ENCODE measurements around the gene ZBTB7C. TPM values are rescaled to one million over a fixed set of nuclear protein-coding genes. Genes with fewer than 3 reads are reported as not detected.

ZBTB7C gene
- total and polyA plus RNA-seq, 2 of the 4 experiments (the other 2 are of a cell fraction) = not detected

DNA sequence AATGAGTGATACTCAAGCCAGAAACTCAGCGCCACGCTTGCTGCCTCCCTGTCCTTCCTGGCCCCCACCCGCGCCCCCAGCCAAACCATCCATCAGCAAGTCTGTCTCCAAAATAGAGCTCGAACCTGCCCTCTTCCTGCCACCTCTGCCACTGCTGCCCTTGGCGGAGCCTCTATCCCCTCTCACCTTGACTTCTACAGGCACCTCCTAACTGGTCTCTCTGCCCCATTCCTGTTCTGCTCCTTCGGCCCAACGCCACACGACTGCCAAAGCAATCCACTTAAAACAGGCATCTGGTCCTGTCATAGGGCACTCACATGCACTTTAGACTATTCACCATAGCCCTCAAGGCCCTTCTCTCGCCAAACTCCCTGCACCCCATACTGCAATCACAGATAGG is 268.5 kb downstream of the ZBTB7C start:
- Histone ChIP-seq H3K27me3 (ENCODE audit: control insufficient read depth, insufficient read depth, low read length) (peaks cover 33% of the 10 kb centered on the region), H4K5ac (ENCODE audit: low read depth, low read length) (no peak overlapping the region), H3K79me1 (ENCODE audit: low read depth in 1 of 2, low read length in 2 of 2) (no peaks in the 10 kb centered on the region), H3K4me1 (ENCODE audit: control insufficient read depth, insufficient read depth, low read length) (no peaks in the 10 kb centered on the region), H2AFZ (replicated peaks; ENCODE audit: low read length, poor library complexity) (no peak overlapping the region), H3K4ac (ENCODE audit: low read depth, low read length) (no peak overlapping the region), H2BK20ac (ENCODE audit: low read depth, low read length) (no peak overlapping the region), H3K27ac (ENCODE audit: insufficient read depth, low read length) (no peak overlapping the region), H2BK120ac (ENCODE audit: low read depth, low read length) (no peak overlapping the region), H3K9me1 (ENCODE audit: insufficient read depth, low read length) (no peaks in the 10 kb centered on the region), H2BK15ac (ENCODE audit: low read depth, low read length) (no peak overlapping the region), H3K14ac (replicated peaks; ENCODE audit: low read depth, low read length) (no peak overlapping the region), H4K91ac (ENCODE audit: insufficient read depth, low read depth, low read length) (no peak overlapping the region), H3K9ac (ENCODE audit: low read depth, low read length) (no peak overlapping the region), H3K23ac (ENCODE audit: low read depth, low read length) (no peak overlapping the region), H3K4me3 (ENCODE audit: insufficient read depth, low read depth, low read length) (no peak overlapping the region), H2AK5ac (ENCODE audit: low read depth, low read length) (no peak overlapping the region), H3K56ac (ENCODE audit: extremely low read depth, insufficient read depth, low read length) (no peak overlapping the region), H2AK9ac (replicated peaks; ENCODE audit: low read depth, low read length, poor library complexity) (no peak overlapping the region), H3K4me2 (ENCODE audit: low read depth, low read length) (no peak overlapping the region), H2BK5ac (ENCODE audit: low read depth, low read length, poor library complexity, severe bottlenecking) (no peak overlapping the region), H4K8ac (ENCODE audit: low read depth in 2 of 2, low read length in 2 of 2) (no peak overlapping the region), H4K20me1 (ENCODE audit: insufficient read depth, low read length) (no peaks in the 10 kb centered on the region; the same call in 1 of the 2 replicates), H3K9me3 (ENCODE audit: control insufficient read depth, insufficient read depth, low read length) (no peaks in the 10 kb centered on the region), H3K18ac (ENCODE audit: low read depth, low read length) (no peak overlapping the region), H3K36me3 (ENCODE audit: control insufficient read depth, insufficient read depth, low read length) (no peaks in the 10 kb centered on the region)
- DNase-seq = no peak
- 78% methylated on average over 8 of the region's 10 CpGs; no CpG with 5 or more reads in 1 of the 2 experiments for WGBS, 2 experiments (ENCODE audit: extremely low coverage in 2 of 2, insufficient read length in 1 of 2)
- in situ Hi-C loops (cut with MboI; ENCODE audit: low sequenced_read_pairs) = no loop called here
- TF ChIP-seq MXI1 (IDR thresholded peaks at IDR 0.05; ENCODE audit: borderline replicate concordance, low read depth, low read length) = no peak
- no peak for TF ChIP-seq NFE2L2 (IDR thresholded peaks at IDR 0.05; ENCODE audit: low read depth, low read length)
- no peak for TF ChIP-seq MAFK (IDR thresholded peaks at IDR 0.05; ENCODE audit: low read depth, low read length)
- TF ChIP-seq RCOR1 (IDR thresholded peaks at IDR 0.05; ENCODE audit: insufficient replicate concordance, low read length) = no peak
- TF ChIP-seq, protein P1, sequence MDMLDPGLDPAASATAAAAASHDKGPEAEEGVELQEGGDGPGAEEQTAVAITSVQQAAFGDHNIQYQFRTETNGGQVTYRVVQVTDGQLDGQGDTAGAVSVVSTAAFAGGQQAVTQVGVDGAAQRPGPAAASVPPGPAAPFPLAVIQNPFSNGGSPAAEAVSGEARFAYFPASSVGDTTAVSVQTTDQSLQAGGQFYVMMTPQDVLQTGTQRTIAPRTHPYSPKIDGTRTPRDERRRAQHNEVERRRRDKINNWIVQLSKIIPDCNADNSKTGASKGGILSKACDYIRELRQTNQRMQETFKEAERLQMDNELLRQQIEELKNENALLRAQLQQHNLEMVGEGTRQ (IDR thresholded peaks at IDR 0.05; ENCODE audit: low read depth, low read length) = no peak
- no peak for TF ChIP-seq FOS (IDR thresholded peaks at IDR 0.05; ENCODE audit: low read depth, low read length)
- TF ChIP-seq CEBPB (IDR thresholded peaks at IDR 0.05; ENCODE audit: low read depth, low read length) = no peak
- TF ChIP-seq, protein P2, sequence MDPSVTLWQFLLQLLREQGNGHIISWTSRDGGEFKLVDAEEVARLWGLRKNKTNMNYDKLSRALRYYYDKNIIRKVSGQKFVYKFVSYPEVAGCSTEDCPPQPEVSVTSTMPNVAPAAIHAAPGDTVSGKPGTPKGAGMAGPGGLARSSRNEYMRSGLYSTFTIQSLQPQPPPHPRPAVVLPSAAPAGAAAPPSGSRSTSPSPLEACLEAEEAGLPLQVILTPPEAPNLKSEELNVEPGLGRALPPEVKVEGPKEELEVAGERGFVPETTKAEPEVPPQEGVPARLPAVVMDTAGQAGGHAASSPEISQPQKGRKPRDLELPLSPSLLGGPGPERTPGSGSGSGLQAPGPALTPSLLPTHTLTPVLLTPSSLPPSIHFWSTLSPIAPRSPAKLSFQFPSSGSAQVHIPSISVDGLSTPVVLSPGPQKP (IDR thresholded peaks at IDR 0.05; ENCODE audit: borderline replicate concordance, low read depth, low read length) = no peak
- no peak for TF ChIP-seq RAD21 (IDR thresholded peaks at IDR 0.05; ENCODE audit: low read length)
- TF ChIP-seq, protein P3, sequence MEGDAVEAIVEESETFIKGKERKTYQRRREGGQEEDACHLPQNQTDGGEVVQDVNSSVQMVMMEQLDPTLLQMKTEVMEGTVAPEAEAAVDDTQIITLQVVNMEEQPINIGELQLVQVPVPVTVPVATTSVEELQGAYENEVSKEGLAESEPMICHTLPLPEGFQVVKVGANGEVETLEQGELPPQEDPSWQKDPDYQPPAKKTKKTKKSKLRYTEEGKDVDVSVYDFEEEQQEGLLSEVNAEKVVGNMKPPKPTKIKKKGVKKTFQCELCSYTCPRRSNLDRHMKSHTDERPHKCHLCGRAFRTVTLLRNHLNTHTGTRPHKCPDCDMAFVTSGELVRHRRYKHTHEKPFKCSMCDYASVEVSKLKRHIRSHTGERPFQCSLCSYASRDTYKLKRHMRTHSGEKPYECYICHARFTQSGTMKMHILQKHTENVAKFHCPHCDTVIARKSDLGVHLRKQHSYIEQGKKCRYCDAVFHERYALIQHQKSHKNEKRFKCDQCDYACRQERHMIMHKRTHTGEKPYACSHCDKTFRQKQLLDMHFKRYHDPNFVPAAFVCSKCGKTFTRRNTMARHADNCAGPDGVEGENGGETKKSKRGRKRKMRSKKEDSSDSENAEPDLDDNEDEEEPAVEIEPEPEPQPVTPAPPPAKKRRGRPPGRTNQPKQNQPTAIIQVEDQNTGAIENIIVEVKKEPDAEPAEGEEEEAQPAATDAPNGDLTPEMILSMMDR (conservative IDR thresholded peaks at IDR 0.05; ENCODE audit: low read depth, low read length) = no peak
- TF ChIP-seq SMC3 (IDR thresholded peaks at IDR 0.05; ENCODE audit: low read depth, low read length) = no peak
- TF ChIP-seq RFX5 (IDR thresholded peaks at IDR 0.05; ENCODE audit: low read depth, low read length) = no peak
- no peak for TF ChIP-seq POLR2A (IDR thresholded peaks at IDR 0.05; ENCODE audit: low read depth, low read length)
- no peak for TF ChIP-seq BHLHE40 (IDR thresholded peaks at IDR 0.05; ENCODE audit: low read depth, low read length)
- TF ChIP-seq MAZ (IDR thresholded peaks at IDR 0.05; ENCODE audit: borderline replicate concordance, low read depth, low read length) = no peak
- no peak for TF ChIP-seq CHD1 (IDR thresholded peaks at IDR 0.05; ENCODE audit: low read depth, low read length)
- dilution Hi-C loops (cut with HindIII; ENCODE audit: low sequenced_read_pairs, unreplicated experiment) = no loop called here
- ATAC-seq (ENCODE audit: low read depth) = no peak
- intact Hi-C loops (cut with micrococcal nuclease) = no loop called here
- ChIA-PET CTCF (no interaction called here), POLR2A (ENCODE audit: unreplicated experiment) (no interaction called here)
- no TSS peak for BruUV-seq (replicated peaks)
